Measurements from ENCODE around the gene PEX10. TPM values are rescaled to one million over a fixed set of nuclear protein-coding genes. Genes with fewer than 3 reads are reported as not detected.

Gene PEX10
- total RNA-seq, 1 donor from 2014 or later, result 24.9 TPM

Other genes starting within 250 kb of the PEX10 start
- 10.3 and 20.9 TPM in 2 replicates for gene FAAP20, start 217.8 kb downstream of the PEX10 start, total RNA-seq
- gene SKI, start 184.2 kb downstream of the PEX10 start, total RNA-seq, result 12.7 and 23.1 TPM in 2 replicates
- 3.1 and 3.5 TPM in 2 replicates for gene MORN1, start 21.0 kb downstream of the PEX10 start, total RNA-seq
- 44.5 and 47.2 TPM in 2 replicates for gene RER1, start 20.7 kb downstream of the PEX10 start, total RNA-seq
- gene PLCH2, start 63.7 kb upstream of the PEX10 start, total RNA-seq, result under 0.01 TPM in 2 replicates
- gene PANK4, start 114.0 kb upstream of the PEX10 start, total RNA-seq, result 18.6 and 25.9 TPM in 2 replicates
- gene HES5, start 117.7 kb upstream of the PEX10 start, total RNA-seq, result 0.13 TPM in 2 replicates
- gene TNFRSF14, start 143.8 kb upstream of the PEX10 start, total RNA-seq, result 66.8 and 150 TPM in 2 replicates
- 55.7 and 107 TPM in 2 replicates for gene PRXL2B, start 174.2 kb upstream of the PEX10 start, total RNA-seq
- gene MMEL1, start 220.5 kb upstream of the PEX10 start, total RNA-seq, result 2.8 and 3.6 TPM in 2 replicates

Data from dermis microvascular lymphatic vessel endothelial cell (primary cell).